ENCODE data around the gene MGARP.

Gene MGARP

DNA sequence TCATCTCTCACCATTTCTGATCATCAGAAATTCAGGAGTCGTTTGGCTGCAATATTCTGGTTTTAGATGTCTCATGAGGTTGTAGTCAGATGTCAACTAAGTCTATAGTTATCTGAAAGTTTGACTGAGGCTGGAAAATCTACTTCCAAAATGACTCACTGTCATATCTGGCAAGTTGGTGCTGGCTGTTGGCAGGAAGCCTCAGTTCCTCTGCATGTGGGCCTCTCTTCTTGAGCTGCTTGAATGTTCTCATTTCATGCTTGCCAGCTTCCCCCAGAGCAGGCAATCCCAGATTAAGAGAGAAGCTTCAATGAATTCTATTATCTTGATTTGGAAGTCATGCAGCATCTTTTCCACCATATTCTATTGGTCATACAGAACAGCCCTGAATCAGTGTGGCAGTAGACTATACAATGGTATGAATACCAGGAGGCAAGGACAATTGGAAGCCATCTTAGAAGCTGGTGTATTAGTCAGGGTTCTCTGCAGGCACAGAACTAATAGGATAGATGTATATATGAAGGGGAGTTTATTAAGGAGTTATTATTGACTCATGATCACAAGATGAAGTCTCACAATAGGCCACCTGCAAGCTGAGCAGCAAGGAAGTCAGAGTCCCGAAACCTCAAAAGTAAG, 56.2 kb downstream of the MGARP start:
- TF ChIP-seq, protein P1, sequence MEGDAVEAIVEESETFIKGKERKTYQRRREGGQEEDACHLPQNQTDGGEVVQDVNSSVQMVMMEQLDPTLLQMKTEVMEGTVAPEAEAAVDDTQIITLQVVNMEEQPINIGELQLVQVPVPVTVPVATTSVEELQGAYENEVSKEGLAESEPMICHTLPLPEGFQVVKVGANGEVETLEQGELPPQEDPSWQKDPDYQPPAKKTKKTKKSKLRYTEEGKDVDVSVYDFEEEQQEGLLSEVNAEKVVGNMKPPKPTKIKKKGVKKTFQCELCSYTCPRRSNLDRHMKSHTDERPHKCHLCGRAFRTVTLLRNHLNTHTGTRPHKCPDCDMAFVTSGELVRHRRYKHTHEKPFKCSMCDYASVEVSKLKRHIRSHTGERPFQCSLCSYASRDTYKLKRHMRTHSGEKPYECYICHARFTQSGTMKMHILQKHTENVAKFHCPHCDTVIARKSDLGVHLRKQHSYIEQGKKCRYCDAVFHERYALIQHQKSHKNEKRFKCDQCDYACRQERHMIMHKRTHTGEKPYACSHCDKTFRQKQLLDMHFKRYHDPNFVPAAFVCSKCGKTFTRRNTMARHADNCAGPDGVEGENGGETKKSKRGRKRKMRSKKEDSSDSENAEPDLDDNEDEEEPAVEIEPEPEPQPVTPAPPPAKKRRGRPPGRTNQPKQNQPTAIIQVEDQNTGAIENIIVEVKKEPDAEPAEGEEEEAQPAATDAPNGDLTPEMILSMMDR (IDR thresholded peaks at IDR 0.05; ENCODE audit: low read depth, low read length): no peak
- H3K4me3 ChIP-seq (ENCODE audit: low read depth, low read length): no peak overlapping the region

DNA sequence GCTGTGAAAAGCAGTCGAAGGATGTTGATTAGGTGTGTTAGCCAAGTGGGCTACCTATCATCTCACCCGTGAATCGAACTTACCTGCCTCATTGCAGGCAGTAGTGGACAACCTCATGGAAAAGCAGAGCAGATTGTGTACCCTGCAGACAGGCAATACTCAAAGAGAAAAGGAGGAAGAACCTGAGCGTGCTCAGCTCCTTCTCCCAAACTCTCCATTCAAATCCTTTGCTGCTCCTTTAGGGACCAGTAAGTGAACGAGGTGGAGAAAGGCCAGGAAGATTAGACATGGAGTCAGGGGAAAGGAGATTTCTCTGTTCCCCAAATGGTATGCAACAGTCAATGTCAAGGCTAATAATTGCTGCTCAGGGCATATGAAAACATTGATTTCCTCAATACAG, 57.8 kb downstream of the MGARP start:
- no peak overlapping the region for H3K4me3 ChIP-seq (ENCODE audit: low read depth, low read length)
- TF ChIP-seq, protein P1 (IDR thresholded peaks at IDR 0.05; ENCODE audit: low read depth, low read length): no peak

DNA sequence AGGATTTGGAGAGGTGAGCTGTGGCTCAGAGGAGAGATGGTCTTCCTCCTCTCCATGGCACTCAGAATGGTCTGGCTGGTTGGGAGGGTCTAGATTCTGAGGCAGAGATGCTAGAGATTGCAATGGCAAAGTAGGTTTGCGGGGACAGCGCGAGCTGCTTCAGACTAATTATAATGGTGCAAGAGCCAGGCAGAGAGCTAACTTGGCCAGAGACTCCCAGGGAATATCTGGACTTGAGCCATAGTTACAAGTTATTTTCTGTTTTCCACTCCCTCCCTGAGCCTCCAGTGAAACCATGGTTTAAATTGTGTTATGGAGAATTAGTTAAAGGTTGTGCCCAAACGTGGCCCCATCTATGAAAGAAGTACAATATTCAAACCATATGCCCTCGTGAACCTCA, 58.3 kb downstream of the MGARP start:
- TF ChIP-seq, protein P1 (IDR thresholded peaks at IDR 0.05; ENCODE audit: low read depth, low read length): no peak

DNA sequence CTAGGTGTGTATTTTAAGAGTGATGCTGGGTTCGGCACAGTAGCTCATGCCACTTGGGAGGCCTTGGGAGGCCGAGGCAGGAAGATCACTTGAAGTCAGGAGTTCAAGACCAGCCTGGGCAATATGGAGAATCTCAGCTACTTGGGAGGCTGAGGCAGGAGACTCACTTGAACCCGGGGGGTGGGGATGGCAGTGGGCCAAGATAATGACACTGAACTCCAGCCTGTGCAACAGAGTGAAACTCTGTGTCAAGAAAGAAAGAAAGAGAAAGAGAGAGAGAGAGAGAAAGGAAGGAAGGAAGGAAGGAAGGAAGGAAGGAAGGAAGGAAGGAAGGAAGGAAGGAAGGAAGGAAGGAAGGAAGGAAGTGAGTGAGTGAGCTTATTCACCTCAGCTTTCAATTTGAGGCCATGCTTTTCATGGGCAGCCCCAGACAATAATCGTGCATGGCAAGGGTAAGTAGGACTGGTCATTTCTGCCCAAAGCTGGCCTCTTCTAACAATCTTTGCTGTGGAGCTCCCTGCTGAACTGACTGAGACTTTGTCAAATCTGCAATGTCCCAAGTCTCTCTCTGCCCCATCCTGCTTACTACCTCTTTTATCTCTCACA, 60.5 kb downstream of the MGARP start:
- TF ChIP-seq, protein P1 (IDR thresholded peaks at IDR 0.05; ENCODE audit: low read depth, low read length): no peak

More for the DNA sequence above, 58.3 kb downstream of the MGARP start:
- no peak overlapping the region for H3K4me3 ChIP-seq (ENCODE audit: low read depth, low read length)

More for the DNA sequence above, 60.5 kb downstream of the MGARP start:
- H3K4me3 ChIP-seq (ENCODE audit: low read depth, low read length): no peak overlapping the region

Data from WI38 (cell line).